Parathyroid adenoma (tissue), 2 donors: ENCODE data around the gene GOLGA8M.
"Not testable (repeated sequence)": the region's sequence is repeated elsewhere in the genome, so short reads cannot be mapped to it uniquely, and the experiment has no call there.

ENCODE experiments used
- H2AFZ ChIP-seq: fragments of 300-600 bp; sonication (generic); one replicate; pipeline ENCODE4 v1.7.0; 2017; ENCODE audit warnings: antibody characterized with exemption, mild to moderate bottlenecking
- H3K27ac ChIP-seq: fragments of 300-600 bp; sonication (generic); one replicate; pipeline ENCODE4 v1.7.0; 2017
- H3K27me3 ChIP-seq: fragments of 300-600 bp; sonication (generic); one replicate; pipeline ENCODE4 v1.7.0; 2017; ENCODE audit warnings: low read length; ENCODE audit not compliant: control insufficient read depth, insufficient read depth
- H3K36me3 ChIP-seq: fragments of 300-600 bp; sonication (generic); one replicate; pipeline ENCODE4 v1.7.0; 2017; ENCODE audit warnings: low read length; ENCODE audit not compliant: control insufficient read depth, insufficient read depth
- H3K4me1 ChIP-seq: fragments of 300-600 bp; sonication (generic); one replicate; pipeline ENCODE4 v1.7.0; 2017; ENCODE audit warnings: control low read depth
- H3K4me2 ChIP-seq: fragments of 300-600 bp; sonication (generic); one replicate; pipeline ENCODE4 v1.7.0; 2017; ENCODE audit warnings: low read length
- H3K4me3 ChIP-seq: fragments of 300-600 bp; sonication (generic); one replicate; pipeline ENCODE4 v1.7.0; 2017; ENCODE audit warnings: low read depth, low read length
- H3K79me2 ChIP-seq: fragments of 300-600 bp; sonication (generic); one replicate; pipeline ENCODE4 v1.7.0; 2017; ENCODE audit warnings: control low read depth
- H3K9ac ChIP-seq: fragments of 300-600 bp; sonication (generic); one replicate; pipeline ENCODE4 v1.7.0; 2017; ENCODE audit warnings: mild to moderate bottlenecking
- H3K9me3 ChIP-seq: fragments of 300-600 bp; sonication (generic); one replicate; pipeline ENCODE4 v1.7.0; 2017; ENCODE audit warnings: low read length; ENCODE audit not compliant: control insufficient read depth
- donor health status: primary hyperparathyroidism.

Gene GOLGA8M, protein sequence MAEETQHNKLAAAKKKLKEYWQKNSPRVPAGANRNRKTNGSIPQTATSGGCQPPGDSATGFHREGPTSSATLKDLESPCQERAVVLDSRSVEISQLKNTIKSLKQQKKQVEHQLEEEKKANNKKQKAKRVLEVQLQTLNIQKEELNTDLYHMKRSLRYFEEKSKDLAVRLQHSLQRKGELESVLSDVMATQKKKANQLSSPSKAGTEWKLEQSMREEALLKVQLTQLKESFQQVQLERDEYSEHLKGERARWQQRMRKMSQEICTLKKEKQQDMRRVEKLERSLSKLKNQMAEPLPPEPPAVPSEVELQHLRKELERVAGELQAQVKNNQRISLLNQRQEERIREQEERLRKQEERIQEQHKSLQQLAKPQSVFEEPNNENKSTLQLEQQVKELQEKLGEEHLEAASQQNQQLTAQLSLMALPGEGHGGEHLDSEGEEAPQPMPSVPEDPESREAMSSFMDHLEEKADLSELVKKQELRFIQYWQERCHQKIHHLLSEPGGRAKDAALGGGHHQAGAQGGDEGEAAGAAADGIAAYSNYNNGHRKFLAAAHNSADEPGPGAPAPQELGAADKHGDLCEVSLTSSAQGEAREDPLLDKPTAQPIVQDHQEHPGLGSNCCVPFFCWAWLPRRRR

DNA sequence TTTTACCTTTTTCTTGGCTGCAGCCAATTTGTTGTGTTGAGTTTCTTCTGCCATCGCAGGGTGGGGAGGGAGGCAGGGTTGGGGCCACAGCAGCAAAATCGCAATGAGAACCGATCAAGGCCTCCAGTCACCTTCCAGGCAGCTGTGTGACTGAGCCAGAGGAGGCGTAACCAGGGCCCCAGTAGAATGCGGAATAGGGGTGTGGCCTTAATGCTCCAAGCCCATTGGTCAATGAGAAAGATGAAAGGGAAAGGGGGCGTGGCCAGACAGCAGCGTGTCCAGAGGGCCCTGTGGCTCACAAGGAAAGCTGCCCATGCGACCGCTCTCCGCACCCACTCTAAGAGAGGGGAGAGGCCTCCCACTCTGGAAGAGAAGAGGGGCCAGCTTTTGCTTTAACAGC is at the start of gene GOLGA8M:
Gene GOLGA8M (minus strand): TSS at position 152 of the 400 bp plus-strand sequence. CDS start 98 bp downstream, at position 54.
- not testable (repeated sequence) for H3K9me3 ChIP-seq, H3K4me1 ChIP-seq, H2AFZ ChIP-seq, H3K36me3 ChIP-seq, H3K79me2 ChIP-seq, H3K27me3 ChIP-seq, H3K4me3 ChIP-seq, H3K27ac ChIP-seq, H3K9ac ChIP-seq, H3K4me2 ChIP-seq

DNA sequence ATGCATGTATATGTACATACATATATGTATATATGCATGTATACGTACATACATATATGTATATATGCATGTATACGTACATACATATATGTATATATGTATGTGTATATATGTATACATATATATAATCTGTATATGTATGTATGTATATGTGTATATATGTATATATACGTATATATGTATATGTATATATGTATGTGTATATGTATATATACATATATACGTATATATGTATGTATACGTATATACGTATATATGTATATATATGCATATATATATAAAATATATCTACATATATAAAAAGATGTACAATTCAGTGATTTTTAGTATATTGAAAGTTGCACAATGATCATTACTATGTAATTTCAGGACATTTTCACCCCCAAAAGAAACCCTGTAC is 30.7 kb upstream of the GOLGA8M start:
- H2AFZ ChIP-seq, H3K79me2 ChIP-seq, H3K4me3 ChIP-seq, H3K9me3 ChIP-seq, H3K27me3 ChIP-seq, H3K36me3 ChIP-seq, H3K9ac ChIP-seq, H3K4me2 ChIP-seq, H3K4me1 ChIP-seq, H3K27ac ChIP-seq: not testable (repeated sequence)

DNA sequence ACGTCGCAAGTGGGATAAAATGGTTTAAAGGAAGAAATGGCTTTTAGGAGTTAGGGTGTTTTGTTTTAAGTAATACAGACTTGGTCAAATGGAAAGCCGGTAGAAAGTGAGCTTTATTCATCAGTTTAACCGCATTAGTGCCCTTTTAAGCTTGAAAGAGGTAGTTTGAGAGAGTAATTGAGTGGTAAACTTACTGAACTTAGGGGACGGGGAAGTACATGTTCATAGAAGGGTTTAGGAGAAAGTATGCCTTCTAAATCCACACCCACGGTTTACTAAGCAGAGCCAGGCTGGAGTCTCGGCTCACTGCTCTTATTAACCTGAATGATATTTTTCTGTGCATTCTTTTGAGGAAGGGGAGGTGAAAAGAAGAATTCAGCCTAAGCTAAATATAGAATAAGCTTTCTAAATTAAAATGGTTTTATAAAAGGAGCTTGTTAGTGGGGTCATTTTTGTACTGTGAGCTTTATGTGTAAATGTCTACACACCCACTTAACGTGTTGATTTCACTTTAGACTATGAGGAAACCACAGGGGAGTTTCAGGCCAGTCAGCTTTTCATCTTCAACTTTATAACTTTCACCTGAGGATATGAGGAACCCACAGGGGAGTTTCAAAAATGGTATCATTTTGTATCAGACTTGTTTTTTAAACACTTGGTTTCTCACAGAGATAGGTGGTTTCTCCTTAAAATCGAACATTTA is 26.5 kb upstream of the GOLGA8M start:
- H3K27ac ChIP-seq = peak overlapping the region; percentile 29
- H3K27me3 ChIP-seq, H3K4me3 ChIP-seq, H3K4me2 ChIP-seq, H3K9me3 ChIP-seq, H3K9ac ChIP-seq, H3K79me2 ChIP-seq, H3K4me1 ChIP-seq, H3K36me3 ChIP-seq, H2AFZ ChIP-seq: not testable (repeated sequence)

DNA sequence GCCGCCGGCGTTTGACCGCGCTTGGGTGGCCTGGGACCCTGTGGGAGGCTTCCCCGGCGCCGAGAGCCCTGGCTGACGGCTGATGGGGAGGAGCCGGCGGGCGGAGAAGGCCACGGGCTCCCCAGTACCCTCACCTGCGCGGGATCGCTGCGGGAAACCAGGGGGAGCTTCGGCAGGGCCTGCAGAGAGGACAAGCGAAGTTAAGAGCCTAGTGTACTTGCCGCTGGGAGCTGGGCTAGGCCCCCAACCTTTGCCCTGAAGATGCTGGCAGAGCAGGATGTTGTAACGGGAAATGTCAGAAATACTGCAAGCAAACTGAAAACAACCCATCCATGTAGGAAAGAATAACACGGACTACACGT is 26.0 kb upstream of the GOLGA8M start:
- H3K79me2 ChIP-seq, H3K4me1 ChIP-seq, H3K27me3 ChIP-seq, H2AFZ ChIP-seq, H3K36me3 ChIP-seq, H3K9me3 ChIP-seq, H3K4me3 ChIP-seq, H3K27ac ChIP-seq, H3K4me2 ChIP-seq, H3K9ac ChIP-seq: not testable (repeated sequence)

DNA sequence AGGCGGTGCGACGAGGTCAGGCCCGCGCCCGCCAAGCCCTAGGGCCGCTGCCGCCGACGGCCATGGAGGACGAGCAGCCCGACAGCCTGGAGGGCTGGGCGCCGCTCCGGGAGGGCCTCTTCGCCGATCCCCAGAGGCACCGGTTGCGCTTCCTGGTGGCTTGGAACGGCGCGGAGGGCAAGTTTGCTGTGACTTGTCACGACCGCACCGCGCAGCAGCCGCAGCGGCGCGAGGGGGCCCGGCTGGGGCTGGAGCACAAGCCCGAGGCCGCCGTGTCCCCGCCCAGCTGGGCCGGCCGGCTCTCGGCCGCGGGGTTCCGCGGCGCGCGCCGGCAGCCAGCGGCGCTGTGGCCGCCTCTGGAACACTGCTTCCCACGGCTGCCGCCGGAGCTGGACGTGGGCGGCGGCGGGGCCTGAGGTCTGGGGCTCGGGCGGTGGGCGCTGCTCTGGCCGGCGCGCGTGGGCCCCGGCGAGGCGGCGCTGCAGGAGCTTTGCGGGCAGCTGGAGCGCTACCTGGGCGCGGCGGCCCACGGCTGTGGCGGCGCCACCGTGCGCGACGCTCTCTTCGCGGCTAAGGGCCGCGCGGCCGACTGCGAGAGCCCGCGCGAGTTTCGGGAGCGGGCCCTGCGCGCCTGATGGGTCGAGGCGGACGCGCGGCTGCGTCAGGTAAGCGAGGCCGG is 25.4 kb upstream of the GOLGA8M start:
- peak overlapping the region; percentile 70 for H3K27ac ChIP-seq
- not testable (repeated sequence) for H3K9ac ChIP-seq, H3K36me3 ChIP-seq, H3K9me3 ChIP-seq, H3K79me2 ChIP-seq, H3K4me1 ChIP-seq, H3K27me3 ChIP-seq
- peak overlapping the region; percentile 20 for H3K4me3 ChIP-seq
- peak overlapping the region; percentile 60 for H2AFZ ChIP-seq
- H3K4me2 ChIP-seq = peak overlapping the region; percentile 26

DNA sequence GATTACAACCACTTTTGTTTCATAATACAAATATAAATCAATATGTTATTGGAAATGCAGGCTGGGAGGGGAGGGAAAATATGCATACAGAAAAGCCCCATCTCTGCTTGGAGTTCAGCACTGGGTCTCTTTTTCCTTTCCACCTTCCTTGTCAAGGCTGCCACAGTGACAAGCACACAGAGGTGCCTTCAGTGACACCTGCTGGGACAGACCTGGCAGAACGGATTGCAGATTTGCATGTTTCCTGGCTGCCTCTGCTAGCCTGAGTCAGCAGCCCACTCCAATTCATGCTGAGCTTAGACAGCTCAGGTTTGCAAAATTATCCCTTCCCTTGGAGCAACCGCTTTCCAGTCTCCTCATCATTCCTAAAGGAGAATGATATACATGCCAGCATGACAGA is 15.8 kb upstream of the GOLGA8M start:
- not testable (repeated sequence) for H3K9me3 ChIP-seq, H3K36me3 ChIP-seq, H3K27me3 ChIP-seq, H3K4me2 ChIP-seq, H3K27ac ChIP-seq, H3K9ac ChIP-seq, H2AFZ ChIP-seq, H3K4me1 ChIP-seq, H3K79me2 ChIP-seq, H3K4me3 ChIP-seq

DNA sequence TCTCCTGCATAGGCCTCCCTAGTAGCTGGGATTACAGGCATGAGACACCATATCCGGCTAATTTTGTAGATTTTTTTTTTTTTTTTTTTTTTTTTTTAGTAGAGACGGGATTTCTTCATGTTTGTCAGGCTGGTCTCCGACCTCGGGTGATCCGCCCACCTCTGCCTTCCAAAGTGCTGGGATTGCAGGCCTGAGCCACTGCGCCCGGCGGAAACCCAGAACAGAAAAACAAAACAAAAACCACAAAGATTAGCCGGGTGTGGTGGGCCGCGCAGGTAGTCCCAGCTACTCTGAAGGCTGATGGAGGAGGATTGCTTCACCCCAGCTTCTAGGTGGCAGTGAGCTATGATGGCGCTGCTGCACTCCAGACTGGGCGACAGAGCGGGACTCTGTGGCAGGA is 14.8 kb upstream of the GOLGA8M start:
- not testable (repeated sequence) for H2AFZ ChIP-seq, H3K4me3 ChIP-seq, H3K27ac ChIP-seq, H3K9me3 ChIP-seq, H3K36me3 ChIP-seq, H3K27me3 ChIP-seq, H3K9ac ChIP-seq, H3K79me2 ChIP-seq, H3K4me2 ChIP-seq, H3K4me1 ChIP-seq
